GM19025 (cell line): ENCODE measurements around the gene CAPN12.

Experiments used
- ATAC-seq: cut with Tn5 transposase; IDR thresholded peaks from one replicate; pipeline ENCODE4 v1.9.1; 2021; ENCODE audit warnings: mild to moderate bottlenecking, low read depth, moderate library complexity; ENCODE audit not compliant: unreplicated experiment

CAPN12 gene

DNA sequence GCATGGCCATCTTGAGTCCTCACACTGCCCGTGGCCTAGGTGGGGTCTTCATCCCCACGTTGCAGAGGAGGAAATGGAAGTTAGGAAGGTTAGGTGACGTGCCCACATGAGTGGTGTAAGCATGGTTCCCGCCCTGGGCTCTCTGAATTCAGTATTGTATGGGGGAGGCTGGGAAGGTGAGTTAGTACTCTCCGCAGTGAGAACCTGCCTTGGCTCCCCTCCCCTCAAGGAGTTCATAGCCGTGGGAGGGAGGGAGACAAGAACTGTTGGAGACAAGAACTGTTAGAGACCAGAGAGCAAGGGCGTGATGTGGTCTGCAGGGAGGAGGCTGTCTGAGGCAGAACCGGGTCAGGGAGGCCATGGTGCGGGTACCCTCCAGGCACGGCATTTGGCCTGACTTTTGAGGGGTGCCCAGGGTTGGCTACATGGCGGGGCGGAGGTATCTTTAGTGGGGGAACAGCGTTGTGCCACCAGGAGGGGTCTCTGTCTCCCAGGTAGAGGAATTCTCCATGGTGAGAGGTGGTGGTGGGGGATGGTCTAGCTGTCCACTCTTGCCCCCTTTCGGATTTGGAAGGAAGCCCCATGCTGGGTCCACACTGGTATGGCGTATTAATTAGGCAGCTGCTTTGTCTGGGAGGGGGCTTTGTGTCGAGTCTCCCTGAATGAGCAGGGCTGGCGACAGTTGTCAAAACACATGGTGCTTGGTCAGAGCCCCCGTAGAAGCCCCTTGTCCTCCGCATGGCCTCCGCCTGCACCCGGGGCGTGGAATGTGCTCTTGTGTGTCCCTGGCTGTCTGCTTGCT is 45.8 kb downstream of the CAPN12 start:
- ATAC-seq, result no peak

DNA sequence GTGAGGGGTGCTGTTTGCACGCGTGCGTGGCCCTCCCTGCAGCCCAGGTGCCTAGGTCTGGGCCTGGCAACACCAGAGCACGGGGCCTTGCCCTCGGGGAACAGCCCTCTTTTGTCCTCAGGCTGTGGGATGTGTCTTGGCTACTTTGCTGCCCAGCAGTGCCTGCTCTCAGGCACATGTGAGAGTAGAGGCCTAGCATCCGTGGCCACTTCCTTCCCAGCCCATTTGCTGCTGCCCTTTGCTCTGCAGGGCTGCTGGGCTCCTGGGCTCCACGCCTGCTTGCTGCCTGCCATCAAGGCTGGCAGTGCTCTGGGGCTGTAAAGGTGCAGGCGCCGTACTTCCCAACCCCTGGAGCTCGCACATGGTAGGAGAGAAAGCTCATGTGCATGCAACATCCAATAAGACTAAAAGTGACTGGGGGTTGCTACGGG is 46.6 kb downstream of the CAPN12 start:
- ATAC-seq, result no peak

DNA sequence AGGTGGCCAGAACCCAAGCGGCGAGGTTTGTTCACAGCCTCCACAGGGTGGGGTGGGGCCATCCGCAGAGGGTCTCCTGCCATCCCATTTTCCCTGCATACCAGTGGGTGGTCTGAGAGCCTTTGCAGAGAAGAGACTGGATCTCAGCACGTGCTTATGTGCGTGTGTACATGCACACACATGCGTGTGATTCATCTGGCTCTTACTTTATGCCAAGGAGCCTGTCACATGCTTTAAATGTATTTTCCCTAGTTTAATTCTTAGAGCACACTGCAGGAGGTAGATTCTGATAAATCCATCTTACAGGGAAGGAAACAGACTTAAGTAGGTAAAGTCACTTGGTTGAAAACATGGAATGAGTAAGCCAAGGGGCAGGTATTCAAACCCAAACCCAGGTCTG is 47.1 kb downstream of the CAPN12 start:
- ATAC-seq, result no peak

DNA sequence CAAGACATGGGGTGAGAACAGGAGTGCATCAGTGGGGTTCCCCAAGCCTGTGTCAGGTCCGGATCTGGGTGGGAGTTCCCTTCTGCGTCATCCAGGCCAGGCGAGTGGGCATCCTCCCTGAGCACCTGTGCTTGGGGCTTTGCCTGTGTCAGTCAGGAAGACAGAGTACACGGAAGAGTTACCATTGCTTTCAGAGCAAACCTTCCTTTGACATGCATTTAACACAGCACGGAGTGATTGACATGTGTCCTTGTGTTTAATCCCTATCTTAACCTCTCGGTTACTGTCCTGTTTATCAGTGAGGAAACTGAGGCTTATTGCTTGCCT is 47.6 kb downstream of the CAPN12 start:
- ATAC-seq, result no peak

DNA sequence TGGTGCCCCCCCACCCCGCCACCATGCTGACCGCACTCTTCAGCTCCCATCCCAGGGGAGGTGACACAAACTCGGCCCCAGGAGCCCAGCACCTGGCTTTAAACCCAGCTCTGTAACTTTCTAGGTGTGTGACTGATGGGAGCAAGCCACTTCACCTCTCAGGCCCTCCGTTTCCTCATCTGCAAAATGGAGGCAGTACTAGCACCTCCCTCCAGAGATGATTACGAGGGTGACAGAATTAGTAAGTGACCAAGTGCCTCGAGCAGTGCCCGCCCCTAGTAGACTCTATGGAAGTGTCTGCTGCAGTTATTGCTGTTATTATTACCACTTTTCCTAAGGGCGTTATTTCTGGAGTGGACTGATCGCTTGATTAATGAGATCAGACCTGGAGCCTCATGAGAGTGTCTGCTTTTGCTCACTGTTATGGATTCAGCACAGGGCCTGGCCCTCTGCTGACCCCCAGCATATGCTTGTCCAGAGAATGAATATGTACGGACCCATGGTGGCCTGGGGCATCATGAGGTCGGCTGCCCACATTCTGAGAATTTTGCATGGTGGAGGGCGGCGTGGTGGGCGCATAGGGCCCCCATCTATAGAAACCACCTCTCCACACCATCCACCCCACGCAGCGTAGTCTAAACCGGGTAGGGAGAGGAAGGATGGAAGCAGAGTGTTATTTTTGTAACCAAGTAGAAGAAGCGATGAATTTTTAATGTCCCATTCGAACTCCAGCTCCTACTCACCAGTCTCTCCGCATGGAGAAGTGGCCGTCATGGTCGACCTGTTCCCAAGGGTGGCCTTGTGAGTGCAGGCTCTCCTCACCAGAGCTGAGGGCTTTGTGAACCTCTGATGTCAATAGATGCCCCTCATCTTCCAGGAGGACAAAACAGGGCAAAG is 48.2 kb downstream of the CAPN12 start:
- ATAC-seq, result no peak

DNA sequence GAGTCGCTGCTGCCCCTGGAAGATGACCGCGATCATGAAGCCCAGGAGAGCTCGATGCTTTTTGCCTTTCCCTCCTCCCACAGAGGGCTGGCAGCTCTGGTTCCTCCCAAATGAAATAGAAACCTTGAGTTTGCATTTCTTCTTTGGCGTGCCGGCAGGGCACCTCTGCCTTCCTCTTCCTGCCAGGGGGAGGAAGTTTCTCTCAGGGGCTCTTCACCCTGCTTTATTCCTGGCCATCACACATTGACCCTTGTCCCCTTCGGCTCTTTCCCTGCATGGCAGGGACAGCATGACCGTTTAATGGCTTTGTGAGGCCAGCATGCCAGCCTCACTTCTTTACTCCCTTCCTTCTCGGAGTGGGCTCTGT is 49.0 kb downstream of the CAPN12 start:
- no peak for ATAC-seq

DNA sequence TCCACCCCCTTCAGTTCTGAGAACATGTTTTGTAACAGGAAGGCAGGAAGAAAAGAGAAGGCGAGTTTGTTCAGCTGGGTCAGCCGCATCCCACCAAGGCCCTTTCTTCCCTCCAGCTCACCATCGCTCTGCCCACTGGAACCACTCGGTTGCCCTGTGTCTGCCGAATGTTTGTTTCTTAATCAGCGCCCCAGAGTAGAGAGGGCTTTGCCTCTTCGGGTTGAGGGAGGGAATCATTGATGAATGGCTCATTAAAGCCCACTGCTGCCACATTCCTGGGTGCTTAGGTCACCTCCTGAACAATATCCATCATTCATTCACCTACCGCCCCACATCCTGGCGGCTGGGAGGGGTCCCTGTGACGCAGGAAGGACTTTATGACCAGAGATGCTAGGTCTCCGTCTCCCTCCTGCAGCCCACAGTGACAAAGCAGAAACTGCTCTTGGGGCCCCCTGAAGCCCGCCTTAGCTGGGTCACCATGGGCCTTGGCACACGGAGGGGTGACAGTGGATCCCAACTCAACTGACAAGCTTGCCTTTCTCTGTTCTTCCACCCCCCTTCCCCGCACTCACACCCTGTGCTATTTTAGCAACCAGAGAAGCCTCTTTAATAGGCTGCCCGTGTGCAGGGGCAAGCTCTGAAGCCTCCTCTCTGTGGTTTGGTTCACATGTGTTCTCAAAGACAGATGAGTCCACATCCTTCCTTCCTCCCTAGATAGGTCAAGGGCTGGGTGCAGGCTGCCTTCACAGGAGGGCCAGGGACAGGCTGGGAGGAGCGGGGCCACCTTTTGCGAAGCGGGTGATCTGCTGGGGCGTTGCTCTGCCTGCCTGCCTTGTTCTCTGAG is 50.7 kb downstream of the CAPN12 start:
- ATAC-seq, result no peak

DNA sequence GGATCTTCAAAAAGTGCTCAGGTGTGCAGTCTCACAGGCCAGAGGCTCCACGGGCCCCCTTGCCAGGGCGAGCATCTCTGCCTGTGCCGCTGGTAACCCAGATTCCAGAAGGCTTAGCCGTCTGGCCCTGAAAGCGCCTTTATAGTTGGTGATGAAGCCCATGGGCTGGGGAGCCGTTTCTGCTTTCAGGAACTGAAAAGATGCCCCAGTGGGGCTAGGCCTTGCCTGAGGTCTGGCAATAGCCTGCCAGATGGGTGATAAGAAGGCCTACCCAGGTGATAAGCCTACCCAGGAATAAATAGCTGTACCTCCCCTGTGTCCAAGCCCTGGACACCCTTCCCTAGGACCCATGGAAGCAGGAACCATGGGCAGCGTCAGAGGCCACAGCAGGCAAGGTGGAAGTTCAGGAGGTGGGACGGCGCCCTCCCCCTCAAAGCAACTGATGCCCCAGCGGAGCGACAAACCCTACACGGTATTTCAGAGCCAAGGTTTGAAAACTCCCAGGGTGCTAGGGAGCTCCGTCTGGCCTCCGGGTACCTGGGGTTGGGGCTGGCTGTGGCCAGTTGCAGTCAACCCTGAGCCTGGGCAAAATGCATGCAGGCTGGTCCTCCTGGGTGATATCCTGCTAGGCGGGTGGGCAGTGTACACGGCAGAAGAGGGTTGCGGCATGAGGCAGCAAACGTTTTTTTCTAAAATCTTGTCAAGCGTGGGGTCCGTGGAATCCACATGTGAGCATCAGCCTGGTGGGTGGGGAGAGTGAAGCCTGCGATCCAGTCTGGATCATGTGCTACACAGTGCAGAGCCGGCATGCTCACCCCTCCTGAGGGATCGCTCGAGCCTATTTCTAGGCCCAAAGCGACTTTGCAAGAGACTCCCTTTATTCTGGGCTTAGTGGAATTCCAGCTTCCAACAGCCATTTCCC is 51.6 kb downstream of the CAPN12 start:
- no peak for ATAC-seq

DNA sequence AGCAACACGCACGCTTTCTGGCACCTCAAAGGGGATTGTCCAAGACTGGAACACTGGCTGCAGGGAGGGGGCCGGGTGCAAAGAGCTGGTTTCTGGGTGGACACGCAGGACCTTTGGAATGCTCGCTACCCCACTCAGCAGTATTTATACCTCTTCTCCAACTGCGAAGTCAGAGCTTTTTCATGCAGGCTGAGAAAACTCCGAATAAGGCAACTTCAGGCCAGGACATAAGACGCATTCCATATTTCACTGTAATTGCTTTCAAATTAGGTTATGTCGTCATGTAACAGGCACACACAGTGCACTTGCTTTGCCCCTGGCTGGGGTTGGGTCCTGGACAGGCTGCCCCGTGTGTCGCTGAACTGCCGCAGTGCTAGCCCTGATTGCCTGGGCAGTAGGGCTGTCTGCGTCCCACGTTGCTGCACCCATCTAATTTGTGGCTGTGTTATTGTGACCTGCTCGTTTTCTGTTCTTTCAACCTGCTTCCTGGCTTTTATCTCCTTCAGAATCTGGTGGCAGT is 52.3 kb downstream of the CAPN12 start:
- no peak for ATAC-seq

DNA sequence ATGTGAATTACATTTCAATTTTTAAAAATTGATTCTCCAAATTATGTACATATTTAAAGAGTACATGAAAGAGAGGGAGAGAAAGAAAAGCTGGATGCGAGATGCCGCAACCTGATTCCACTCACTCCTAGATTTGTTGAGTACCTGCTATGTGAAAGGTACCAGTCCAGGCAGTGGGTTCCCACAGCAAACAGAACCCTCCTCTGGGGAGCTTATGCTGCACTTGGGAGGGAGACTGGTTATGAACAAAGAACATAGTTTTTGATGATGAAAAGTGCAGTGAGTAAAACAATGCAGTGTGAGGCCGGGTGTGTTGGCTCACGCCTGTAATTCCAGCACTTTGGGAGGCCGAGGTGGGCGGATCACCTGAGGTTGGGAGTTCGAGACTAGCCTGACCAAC is 53.4 kb downstream of the CAPN12 start:
- no peak for ATAC-seq

DNA sequence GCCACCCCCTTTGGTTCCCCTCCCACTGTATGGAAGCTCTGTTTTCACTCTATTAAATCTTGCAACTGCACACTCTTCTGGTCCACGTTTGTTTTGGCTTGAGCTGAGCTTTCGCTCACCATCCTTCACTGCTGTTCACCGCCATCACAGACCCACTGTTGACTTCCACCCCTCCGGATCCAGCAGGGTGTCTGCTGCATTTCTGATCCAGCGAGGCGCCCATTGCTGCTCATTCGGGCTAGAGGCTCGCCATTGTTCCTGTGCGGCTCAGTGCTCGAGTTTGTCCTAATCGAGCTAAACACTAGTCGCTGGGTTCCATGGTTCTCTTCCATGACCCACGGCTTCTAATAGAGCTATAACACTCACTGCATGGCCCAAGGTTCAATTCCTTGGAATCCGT is 54.1 kb downstream of the CAPN12 start:
- no peak for ATAC-seq

DNA sequence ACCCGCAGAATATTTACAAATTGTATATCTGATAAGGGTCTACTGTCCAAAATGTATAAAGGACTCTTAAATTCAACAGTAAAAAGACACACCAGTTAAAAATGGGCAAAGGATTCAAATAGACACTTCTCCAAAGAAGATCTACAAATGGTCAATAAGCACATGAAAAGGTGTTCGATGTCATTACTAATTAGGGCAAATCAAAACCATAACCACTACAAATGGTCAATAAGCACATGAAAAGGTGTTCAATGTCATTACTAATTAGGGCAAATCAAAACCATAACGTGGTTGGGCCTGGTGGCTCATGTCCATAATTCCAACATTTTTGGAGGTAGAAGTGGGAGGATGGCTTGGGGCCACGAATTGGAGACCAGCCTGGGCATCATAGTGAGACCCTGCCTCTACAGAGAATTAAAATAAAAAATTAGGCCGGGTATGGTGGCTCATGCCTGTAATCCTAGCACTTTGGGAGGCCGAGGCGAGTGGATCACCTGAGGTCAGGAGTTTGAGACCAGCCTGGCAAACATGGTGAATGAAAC is 56.4 kb downstream of the CAPN12 start:
- no peak for ATAC-seq

DNA sequence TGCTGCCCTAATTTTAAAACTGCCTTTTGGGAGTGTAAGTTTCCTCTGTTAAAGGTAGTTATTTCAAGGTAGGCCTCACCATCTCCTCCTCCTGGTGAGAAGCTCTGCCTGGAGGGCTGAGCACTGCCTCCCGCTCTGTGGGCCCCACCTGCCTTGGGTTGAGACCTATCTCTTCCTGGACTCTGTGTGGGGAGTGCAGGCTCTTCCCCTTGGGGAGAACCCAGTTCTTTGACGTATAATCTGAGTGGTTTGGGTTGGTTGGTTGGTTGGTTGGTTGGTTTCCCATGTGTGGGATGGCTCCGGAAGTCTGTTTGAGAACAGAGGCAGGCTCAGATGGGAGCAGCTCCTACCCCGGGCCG is 57.8 kb downstream of the CAPN12 start:
- no peak for ATAC-seq

DNA sequence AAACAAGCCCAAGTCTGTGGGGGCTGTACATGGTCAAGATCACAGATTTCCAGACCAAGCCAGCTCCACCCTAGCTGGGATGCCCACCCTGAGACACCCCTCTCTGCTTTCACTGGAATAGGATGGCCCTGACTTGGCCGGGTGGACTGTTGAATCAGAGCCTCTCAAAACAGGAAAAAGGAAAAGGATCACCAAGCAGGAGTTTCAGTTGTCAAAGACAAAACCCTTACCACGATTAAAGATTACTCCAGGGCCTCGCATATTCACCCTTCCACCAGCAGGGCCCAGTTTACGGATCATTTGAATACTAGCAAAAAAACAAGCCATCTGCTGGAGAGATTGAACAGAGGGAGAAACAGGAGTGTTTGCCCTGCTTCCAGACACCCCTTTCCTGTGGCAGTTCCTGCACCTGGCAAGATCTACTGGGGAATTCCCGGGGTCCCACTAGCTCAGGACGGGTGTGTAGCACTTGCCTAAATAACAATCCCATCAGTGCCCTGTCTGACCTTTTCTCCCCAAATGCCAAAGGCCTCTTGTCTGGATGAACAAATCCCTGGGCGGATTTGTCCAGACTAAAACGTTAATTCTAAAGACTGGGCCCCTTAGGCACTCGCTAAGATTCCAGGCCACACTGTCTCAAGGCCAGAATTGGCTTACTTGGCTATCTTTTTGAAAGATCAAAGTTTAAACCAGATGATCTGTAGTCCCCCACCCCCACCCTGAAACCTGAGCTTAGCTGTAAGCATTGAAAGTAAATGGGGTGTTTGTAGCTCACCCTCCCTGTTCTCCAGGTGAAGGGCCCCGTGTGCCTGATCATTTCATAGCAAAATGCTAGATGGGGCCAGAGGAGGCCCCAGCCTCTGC is 58.4 kb downstream of the CAPN12 start:
- ATAC-seq, result no peak

DNA sequence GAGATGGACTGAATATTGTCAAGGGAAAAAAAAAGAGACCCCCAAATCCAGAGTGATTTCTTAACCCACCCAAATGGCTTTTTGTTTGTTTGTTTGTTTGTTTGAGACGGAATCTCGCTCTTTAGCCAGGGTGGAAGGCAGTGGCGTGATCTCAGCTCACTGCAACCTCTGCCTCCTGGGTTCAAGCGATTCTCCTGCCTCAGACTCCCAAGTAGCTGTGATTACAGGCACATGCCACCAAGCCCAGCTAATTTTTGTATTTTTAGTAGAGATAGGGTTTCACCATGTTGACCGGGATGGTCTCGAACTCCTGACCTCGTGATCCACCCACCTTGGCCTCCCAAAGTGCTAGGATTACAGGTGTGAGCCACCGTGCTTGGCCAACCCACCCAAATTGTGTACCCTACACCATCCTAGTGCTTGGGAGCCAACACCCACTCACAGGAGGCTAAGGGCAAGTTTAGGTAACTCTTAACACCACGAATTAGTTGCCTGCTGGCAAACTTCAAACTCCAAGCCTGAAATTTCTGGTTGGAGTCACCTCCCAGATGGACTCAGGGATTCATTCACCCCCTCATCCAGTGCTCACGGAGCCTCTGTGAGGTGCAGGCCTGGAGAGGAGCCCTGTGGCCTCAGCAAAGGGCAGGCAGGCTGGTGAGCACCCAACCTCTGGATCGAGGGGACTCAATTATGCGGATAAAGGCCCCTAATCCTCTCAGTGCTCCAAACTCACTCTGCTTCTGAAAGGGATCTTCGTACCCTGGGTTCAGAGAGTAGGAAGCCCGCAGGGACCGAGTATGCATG is 59.2 kb downstream of the CAPN12 start:
- no peak for ATAC-seq

DNA sequence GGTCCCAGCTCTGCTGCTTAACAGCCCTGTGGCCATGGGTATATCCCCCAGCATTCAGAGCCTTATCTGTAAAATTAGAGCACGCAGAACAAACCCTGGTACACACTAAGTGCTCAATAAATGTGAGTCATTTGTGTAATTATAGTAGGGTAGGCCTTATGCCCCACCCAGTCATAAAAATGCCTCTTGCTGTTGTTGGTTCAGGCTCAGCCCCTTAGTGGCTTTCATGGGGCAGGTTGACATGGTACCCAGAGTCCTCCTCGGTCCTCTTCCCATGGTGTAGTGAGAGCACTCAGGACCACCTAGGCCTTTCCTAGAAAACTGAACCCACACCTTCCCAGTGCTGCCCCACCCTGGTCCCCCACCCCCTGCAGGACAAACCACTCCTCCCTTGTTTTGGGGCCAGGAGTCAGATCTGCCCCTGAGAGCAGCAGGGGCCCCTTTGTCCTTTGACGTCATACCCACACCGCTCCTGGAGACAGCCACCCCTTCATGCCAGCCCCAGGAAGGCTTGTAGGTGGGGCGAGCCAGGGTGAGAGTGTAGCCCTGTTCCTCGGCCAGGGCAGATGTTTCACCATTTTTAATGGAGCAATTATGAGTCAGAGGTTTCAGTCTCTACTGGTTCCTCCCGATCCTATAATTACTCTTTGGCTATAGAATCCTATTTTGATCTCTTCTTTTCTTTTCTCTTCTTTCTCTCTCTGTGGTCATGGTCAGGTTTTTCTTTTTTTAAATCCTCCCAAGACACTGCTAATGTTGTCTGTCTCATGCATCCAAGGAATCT is 60.0 kb downstream of the CAPN12 start:
- ATAC-seq, result no peak
